Measurements from ENCODE around the gene DHX35. TPM values are rescaled to one million over a fixed set of nuclear protein-coding genes. Genes with fewer than 3 reads are reported as not detected.

Gene DHX35
- total and polyA plus RNA-seq, 8 donors, result 4.7 to 33.8 (median 8.8) TPM

DNA sequence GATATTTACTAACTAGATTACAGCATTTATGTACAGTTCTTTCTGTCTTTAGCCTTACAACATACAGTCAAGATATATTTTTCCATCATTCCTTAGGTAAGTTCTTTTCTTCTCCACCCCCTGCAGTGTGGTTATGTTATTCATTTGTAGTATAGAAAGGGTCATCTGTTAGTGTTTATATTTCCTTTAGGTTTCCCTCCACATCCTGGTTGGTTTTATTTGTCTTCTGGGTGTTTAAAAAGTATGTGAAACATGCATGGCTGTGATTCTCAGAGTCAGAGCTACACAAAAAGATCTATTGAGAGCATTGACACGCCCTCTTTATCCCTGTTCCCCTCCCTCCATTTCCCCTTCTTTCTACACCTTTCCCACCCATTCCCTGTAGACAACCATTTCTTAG, 20.1 kb downstream of the DHX35 start:
- peaks cover 4 to 67% (median 43%) of the 10 kb centered on the region in 4 donors for H3K4me1 ChIP-seq
- DNase-seq, result peak in 1 of 2 donors; percentile 60
- peak overlapping the region in 4 of 5 donors; percentile 12 to 81 (median 40) for H3K27ac ChIP-seq
- H3K9me3 ChIP-seq, result no peaks in the 10 kb centered on the region
- TF ChIP-seq, protein P1, sequence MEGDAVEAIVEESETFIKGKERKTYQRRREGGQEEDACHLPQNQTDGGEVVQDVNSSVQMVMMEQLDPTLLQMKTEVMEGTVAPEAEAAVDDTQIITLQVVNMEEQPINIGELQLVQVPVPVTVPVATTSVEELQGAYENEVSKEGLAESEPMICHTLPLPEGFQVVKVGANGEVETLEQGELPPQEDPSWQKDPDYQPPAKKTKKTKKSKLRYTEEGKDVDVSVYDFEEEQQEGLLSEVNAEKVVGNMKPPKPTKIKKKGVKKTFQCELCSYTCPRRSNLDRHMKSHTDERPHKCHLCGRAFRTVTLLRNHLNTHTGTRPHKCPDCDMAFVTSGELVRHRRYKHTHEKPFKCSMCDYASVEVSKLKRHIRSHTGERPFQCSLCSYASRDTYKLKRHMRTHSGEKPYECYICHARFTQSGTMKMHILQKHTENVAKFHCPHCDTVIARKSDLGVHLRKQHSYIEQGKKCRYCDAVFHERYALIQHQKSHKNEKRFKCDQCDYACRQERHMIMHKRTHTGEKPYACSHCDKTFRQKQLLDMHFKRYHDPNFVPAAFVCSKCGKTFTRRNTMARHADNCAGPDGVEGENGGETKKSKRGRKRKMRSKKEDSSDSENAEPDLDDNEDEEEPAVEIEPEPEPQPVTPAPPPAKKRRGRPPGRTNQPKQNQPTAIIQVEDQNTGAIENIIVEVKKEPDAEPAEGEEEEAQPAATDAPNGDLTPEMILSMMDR (IDR thresholded peaks at IDR 0.05), result no peak
- TF ChIP-seq POLR2AphosphoS5 (IDR thresholded peaks at IDR 0.05) (no peak), POLR2A (IDR thresholded peaks at IDR 0.05) (no peak), EP300 (IDR thresholded peaks at IDR 0.05) (no peak)
- no peaks in the 10 kb centered on the region for H3K27me3 ChIP-seq
- 35 to 73% (median 55%) methylated on average over 1 of the region's 1 CpG for WGBS, 5 donors
- peaks cover 0 to 9% (median 6%) of the 10 kb centered on the region in 4 donors for H3K36me3 ChIP-seq
- H3K4me3 ChIP-seq, result no peak overlapping the region
- intact Hi-C loops (cut with DNase I; ENCODE audit: low total_unique reads), result no loop called here

- intact Hi-C loops (cut with DNase I; ENCODE audit: low total_unique reads), result no loop called here
- TF ChIP-seq, protein P1 (IDR thresholded peaks at IDR 0.05), result no peak
- TF ChIP-seq EP300 (IDR thresholded peaks at IDR 0.05) (no peak), POLR2A (IDR thresholded peaks at IDR 0.05) (no peak), POLR2AphosphoS5 (IDR thresholded peaks at IDR 0.05) (no peak)
Observed at GRCh38 chr20:38985060-38985459, 22.9 kb downstream of the DHX35 start.

DNA sequence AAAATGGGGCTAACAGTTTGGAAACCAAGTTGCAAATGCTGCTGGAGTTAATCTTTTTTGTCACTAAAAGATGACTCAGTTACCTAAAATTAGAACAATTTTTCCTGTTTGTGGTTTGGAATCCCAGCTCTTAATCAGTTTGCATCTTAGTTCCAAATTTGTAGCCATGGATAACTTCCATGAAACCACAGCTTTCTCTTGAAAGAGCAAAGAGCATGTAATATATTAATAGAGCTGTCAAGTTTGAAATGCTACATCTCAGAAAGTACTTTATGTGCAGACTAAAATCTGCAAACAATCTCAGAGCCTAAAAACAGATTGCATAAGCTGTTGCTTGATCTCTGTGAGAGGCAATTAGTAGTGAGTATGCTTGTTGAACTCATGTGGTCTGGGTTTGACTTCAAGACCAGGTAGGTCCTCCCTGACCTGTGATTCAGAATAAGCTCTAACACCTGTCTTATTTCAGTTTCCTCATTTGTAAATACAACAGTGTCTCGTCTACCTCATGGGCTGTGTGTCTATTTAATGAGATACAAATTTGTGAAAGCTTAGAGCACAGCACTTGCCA, 23.5 kb downstream of the DHX35 start:
- WGBS, 5 donors, result 41 to 59% (median 54%) methylated on average over 1 of the region's 1 CpG
- peaks cover 7 to 28% (median 21%) of the 10 kb centered on the region in 4 donors for H3K36me3 ChIP-seq
- H3K27me3 ChIP-seq, result no peaks in the 10 kb centered on the region
- intact Hi-C loops (cut with DNase I; ENCODE audit: low total_unique reads), result no loop called here
- H3K27ac ChIP-seq, result peak overlapping the region in 4 of 5 donors; percentile 50 to 81 (median 60)
- H3K4me3 ChIP-seq, result no peak overlapping the region
- TF ChIP-seq EP300 (IDR thresholded peaks at IDR 0.05), result peak; percentile 15
- TF ChIP-seq, protein P1 (IDR thresholded peaks at IDR 0.05), result no peak
- TF ChIP-seq POLR2AphosphoS5 (IDR thresholded peaks at IDR 0.05), result peak; percentile 56 to 94 (median 88)
- TF ChIP-seq POLR2A (IDR thresholded peaks at IDR 0.05), result no peak
- peaks cover 4 to 64% (median 38%) of the 10 kb centered on the region in 4 donors for H3K4me1 ChIP-seq
- peak in 1 of 2 donors; percentile 22 for DNase-seq
- H3K9me3 ChIP-seq, result no peaks in the 10 kb centered on the region

More at GRCh38 chr20:38985060-38985459, 22.9 kb downstream of the DHX35 start:
- DNase-seq, result no peak
- H3K36me3 ChIP-seq, result peaks cover 7 to 22% (median 16%) of the 10 kb centered on the region in 4 donors
- no peaks in the 10 kb centered on the region for H3K27me3 ChIP-seq
- no peaks in the 10 kb centered on the region for H3K9me3 ChIP-seq
- H3K4me1 ChIP-seq, result peaks cover 4 to 66% (median 41%) of the 10 kb centered on the region in 4 donors
- 52 to 88% (median 64%) methylated on average over 4 of the region's 4 CpGs for WGBS, 5 donors
- H3K27ac ChIP-seq, result peak overlapping the region; percentile 50 to 81 (median 62)
- H3K4me3 ChIP-seq, result no peak overlapping the region

GRCh38 chr20:38986663-38987062, 24.5 kb downstream of the DHX35 start:
- Histone ChIP-seq H3K4me3 (no peak overlapping the region), H3K27ac (peak overlapping the region in 4 of 5 donors; percentile 59 to 81 (median 60)), H3K36me3 (peaks cover 7 to 30% (median 27%) of the 10 kb centered on the region in 4 donors), H3K27me3 (no peaks in the 10 kb centered on the region), H3K9me3 (no peaks in the 10 kb centered on the region), H3K4me1 (peaks cover 4 to 54% (median 36%) of the 10 kb centered on the region in 4 donors)
- intact Hi-C loops (cut with DNase I; ENCODE audit: low total_unique reads), result no loop called here
- DNase-seq, result peak in 1 of 2 donors; percentile 14
- WGBS, 5 donors, result 69 to 88% (median 81%) methylated on average over 2 of the region's 2 CpGs
- TF ChIP-seq EP300 (IDR thresholded peaks at IDR 0.05) (no peak), POLR2AphosphoS5 (IDR thresholded peaks at IDR 0.05) (peak; percentile 61 to 78 (median 75))

DNA sequence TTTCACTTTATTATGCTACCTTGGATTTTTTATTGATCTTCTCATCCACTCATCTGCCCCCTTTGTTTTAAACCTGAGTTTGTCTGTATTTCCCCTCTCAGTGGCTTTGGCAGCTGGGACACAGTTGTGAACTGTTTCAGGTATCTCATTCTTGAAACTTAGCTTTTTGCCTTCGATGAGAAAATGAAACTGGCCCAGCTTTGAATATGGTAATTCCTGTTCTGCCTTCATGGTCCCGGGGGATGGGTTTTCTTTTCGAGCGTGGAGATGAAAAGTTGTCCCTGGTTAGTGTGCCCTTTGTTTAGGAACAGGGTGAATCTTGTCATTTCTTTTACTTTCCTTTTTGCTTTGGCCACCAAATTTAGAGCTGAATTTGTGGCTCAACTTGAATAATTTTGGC, 25.6 kb downstream of the DHX35 start:
- WGBS, 5 donors, result 72 to 89% (median 87%) methylated on average over 4 of the region's 4 CpGs
- intact Hi-C loops (cut with DNase I; ENCODE audit: low total_unique reads), result no loop called here
- H3K36me3 ChIP-seq, result peaks cover 7 to 37% (median 29%) of the 10 kb centered on the region in 4 donors
- DNase-seq, result no peak
- H3K27me3 ChIP-seq, result no peaks in the 10 kb centered on the region
- H3K27ac ChIP-seq, result peak overlapping the region in 1 of 5 donors; percentile 81
- peaks cover 4 to 50% (median 35%) of the 10 kb centered on the region in 4 donors for H3K4me1 ChIP-seq
- TF ChIP-seq EP300 (IDR thresholded peaks at IDR 0.05), result no peak
- no peak for TF ChIP-seq POLR2A (IDR thresholded peaks at IDR 0.05)
- TF ChIP-seq, protein P1 (IDR thresholded peaks at IDR 0.05), result no peak
- TF ChIP-seq POLR2AphosphoS5 (IDR thresholded peaks at IDR 0.05), result no peak
- H3K9me3 ChIP-seq, result no peaks in the 10 kb centered on the region
- no peak overlapping the region for H3K4me3 ChIP-seq

All from stomach (tissue), 9 donors.